NOMO-1 (cell line): ENCODE data around the gene GNLY.
A peak's percentile ranks its signal among the peaks of the same experiment; 100 is the strongest.
"Not testable (repeated sequence)": the region's sequence is repeated elsewhere in the genome, so short reads cannot be mapped to it uniquely, and the experiment has no call there.

Experiments
- DNase-seq, 2 experiments: peaks; one replicate each; lab custom pipeline; 2025; ENCODE audit not compliant: unreplicated experiment in 2 of 2; lab: John Stamatoyannopoulos, UW

The GNLY gene

DNA sequence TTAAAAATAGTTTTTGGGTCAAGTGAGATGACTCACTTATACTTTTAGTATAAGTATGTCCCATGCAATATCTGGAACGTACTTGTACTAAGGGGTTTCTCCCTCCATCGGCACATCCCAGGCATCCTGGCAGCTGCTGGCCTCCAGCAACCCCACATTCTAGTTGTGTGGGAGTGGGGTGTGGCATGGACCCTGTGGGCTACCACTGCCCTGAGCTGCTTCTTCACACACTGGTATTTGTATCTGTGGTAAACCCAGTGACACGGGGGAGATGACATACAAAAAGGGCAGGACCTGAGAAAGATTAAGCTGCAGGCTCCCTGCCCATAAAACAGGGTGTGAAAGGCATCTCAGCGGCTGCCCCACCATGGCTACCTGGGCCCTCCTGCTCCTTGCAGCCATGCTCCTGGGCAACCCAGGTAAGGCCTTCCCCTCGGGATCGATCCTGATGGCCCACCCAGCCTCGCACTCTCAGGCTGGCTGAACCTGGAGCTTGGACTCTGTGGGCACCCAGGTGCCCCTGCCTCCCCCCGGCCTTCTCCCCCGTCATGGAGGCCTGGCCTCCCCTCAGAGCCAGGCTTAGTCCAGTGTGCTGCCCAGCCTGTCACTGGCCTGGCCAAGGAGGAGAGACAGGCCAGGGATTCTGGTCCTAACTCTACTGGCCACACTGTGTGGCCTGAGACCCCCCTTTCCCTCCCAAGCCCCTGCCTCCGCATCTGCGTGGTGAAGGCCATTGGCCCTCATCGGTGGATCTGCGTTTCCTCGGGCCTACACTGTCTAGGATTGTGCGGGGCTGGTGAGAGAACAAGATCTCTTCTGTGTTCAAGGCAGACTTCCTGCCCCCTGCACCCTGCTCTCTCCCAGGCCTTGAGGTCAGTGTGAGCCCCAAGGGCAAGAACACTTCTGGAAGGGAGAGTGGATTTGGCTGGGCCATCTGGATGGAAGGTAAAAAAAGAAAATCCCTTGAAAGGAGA is at the start of gene GNLY:
Gene GNLY (plus strand): TSS at position 307 of the 974 bp plus-strand sequence. CDS start 61 bp downstream, at position 368.
- no peak for DNase-seq

DNA sequence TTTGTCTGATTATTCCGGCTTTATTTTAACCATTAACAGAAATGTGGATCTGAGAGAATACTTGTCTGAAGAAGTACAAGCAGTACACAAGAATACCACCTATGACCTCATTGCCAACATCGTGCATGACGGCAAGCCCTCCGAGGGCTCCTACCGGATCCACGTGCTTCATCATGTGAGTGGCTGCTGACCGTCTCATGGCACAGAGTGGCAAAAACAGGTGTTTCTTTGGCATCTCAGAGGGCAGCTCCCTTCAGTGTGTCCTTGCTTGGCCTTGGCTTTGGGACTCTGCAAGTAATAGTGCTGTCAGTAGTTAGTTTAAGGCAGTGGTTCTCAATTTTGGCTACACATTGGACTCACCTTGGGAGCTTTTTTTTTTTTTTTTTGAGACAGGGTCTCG is 49.2 kb upstream of the GNLY start:
- DNase-seq, result no peak

DNA sequence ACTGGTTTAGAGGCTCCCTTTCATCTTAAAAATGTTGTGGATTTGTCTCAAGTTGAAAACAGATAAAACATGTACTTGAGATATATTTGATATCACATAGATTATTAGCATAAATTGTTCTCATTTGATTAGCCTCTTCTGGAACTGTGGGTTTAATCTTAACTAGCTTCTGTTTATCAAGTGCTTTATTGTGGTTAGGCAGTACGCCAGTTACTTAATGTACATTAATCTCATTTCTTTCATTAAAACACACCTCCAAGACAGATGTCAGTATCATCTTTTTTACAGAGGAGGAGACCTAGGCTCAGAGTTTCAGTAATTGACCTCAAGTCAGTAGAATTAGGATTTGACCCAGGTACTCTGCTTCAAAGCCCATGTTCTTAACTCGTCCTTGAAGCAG is 48.0 kb upstream of the GNLY start:
- no peak for DNase-seq

DNA sequence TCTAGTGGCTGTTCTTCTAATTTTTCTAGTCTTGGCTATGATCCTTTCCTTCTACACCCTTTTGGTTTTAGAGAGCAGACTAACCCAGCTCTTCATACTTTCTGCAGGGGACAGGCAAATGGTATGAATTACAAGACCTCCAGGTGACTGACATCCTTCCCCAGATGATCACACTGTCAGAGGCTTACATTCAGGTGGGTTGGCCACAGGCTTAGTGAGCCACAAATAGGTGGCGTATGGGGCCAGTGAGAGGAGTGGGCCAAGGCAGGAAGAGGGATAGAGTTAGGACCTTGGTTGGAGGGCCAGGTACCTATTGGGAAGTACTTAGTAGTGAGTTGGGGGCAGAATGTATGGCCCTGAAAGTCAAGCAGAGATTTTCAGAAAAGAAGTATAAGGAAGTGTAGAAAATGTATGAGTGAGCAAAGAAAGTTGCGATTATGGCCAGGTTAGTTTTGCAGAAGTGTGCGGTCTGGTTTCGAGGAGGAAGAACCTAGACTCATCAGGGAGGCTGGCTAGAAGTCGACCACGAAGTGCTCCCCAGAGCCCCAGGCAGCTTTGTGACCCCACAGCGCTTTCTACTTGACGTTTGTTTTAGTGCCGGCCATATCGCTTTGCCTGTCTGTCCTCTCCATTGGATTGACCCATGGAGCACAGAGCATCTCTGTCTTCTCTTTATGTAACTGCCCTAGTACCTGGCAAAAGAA is 46.2 kb upstream of the GNLY start:
- DNase-seq, result peak; percentile 74 to 93

DNA sequence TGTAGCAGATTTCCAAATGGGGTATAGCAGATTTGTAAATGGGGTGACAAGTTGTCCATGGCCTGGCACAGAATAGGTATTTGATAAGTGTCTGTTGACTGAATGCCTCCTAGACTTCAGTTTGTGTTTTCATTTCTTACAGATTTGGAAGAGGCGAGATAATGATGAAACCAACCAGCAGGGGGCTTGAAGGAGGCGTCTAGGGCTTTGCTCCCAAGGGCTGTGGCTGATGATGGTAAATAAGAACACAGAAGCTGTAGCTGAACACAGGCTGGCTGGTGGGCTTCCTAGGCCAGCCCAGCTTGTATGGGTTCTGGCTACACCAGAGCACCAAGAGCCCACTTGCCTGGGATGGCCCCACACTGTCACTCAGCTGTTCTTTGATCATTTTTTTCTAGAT is 45.5 kb upstream of the GNLY start:
- no peak for DNase-seq

DNA sequence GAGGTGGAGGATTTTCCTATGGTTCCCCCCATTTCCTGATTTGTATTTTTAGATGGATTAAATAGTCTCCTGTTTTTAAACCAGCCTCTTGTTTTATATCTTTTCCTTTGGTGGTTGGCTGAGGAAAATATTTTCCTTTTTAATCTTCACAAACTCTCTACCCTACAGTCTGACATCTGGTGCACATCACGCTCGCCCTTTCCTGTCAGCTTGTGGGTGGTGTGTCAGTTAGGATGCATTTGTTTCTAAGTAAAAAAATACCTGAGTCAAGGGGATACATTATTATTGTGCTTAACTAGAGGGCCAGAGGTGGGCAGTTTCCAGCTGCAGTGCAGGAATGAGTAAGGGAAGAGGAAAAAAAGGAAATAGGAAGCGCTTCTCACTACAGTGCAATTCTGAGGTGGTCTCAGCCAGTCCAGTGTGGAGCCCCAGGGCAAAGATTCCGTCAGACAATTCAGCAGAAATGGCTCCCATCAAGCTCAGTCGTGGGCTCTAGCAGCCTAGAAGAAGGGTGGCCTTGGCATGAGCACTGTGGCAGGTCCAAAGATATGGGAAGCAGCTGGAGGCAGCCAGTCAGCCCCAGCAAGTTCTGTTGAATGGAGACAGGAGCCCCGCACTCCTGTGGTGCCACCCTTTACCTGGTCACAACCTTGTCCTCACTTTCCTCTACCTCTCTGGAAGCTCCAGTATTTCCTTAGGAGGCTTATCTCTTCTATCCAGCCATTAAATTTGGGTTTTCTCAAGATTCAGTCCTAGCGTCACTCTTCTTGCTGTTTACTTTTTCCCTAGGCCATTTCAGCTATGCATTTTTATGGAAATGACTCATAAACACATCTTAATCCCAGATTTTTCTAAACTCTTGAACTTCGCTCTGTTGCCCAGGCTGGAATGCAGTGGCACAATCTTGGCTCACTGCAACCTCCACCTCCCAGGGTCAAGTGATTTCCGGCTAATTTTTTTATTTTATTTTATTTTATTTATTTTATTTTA is 44.7 kb upstream of the GNLY start:
- no peak for DNase-seq

DNA sequence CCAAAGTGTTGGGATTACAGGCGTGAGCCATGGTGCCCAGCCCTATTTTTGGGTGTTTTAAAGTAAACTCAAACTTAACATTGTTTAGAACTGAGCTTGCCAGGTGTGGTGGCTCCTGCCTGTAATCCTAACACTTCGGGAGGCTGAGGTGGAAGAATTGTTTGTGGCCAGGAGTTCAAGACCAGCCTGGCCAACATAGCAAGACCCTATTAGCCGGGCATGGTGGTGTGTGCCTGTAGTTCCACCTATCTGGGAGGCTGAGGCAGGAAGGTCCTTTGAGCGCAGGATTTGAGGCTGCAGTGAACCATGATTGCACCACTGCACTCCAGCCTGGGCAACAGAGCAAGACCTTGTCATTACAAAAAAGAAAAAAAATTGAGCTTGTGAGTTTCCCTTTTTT is 43.7 kb upstream of the GNLY start:
- no peak for DNase-seq

DNA sequence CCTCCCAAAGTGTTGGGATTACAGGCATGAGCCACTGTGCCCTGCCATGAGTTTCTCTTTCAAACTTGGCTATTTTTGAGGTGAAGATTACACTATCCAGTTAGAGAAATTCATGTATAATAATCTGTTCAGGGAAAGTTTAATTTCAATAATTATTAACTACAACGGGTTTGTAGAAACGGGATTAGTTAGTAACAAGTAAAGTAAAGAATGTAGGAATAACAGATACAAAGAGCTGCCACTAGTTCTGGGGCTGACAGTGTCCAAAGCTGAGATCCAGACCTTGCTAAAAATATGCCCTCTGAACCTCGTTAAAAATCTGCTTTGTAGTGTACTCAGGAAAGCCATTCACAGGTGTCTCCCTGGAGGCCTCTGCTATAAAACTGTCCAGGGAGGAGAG is 43.1 kb upstream of the GNLY start:
- no peak for DNase-seq

DNA sequence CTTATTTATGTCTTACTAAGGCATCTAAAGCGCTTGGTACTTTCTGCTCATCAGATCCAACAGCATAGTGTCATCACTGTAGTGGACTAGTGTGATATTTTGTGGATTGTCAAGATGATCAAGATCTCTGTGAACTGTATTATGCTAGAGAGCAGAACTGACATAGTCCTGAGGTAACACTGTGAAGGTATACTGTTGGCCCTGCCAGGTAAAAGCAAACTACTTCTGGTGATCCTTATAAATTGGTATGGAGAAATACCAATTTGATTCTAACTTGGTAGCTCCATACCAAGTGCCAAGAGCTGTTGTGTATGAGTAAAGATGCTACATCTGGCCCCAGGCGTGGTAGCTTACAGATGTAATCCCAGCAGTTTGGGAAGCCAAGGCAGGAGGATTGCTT is 42.1 kb upstream of the GNLY start:
- DNase-seq, result no peak

DNA sequence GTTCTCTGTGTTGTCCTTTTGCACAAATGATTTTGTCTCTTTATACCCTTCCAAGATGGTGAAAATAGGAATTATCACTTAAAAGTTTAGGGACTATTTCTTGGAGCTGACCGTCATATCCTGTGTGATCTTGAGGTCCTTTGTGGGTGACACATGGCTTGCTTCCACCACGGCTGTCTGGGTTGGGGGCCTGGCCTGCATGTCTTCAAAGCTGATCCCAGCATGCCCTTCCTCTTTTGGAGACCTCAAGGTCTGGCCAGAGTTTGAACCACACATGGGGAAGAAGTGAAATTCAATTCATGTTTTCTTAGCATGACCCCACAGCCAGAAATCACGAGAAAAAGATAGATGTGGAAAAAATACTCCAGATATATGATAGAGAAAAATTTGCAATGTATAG is 40.2 kb upstream of the GNLY start:
- no peak for DNase-seq

DNA sequence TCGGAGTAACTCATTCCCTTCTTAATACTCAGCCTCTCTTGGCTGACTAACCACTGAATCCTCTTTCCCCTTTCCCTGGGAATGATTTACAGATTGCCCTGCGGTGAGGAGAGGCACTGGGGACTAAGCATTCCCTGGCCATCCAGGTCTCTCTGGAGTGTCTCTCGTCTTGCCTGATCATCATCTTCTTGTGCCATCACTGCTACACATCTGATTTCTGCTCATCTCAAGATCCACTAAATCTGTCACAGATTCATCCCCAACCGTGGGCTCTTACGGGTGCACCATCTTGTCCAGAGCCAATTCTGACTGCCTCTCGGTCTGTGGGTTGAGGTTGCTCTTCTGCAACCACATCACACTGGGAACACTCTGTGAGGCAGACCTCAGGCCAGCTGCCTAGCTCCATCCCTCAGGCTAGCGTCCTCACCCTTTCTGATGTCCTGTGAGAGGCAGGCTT is 38.2 kb upstream of the GNLY start:
- DNase-seq, result no peak

DNA sequence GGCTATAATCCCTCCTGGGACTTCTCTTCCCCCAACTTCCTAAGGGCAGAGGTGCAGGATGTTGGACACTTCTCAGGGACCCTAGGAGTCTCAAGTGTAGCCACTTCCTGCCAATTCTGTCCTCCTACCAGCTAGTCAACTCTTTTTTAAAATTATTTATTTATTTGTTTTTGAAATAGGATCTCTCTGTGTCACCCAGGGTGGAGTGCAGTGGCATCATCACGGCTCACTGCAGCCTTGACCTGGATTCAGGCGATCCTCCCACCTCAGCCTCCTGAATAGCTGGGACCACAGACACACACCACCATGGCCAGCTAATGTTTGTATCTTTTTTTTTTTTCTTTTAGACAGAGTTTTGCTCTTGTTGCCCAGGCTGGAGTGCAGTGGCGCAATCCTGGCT is 37.7 kb upstream of the GNLY start:
- DNase-seq, result no peak

DNA sequence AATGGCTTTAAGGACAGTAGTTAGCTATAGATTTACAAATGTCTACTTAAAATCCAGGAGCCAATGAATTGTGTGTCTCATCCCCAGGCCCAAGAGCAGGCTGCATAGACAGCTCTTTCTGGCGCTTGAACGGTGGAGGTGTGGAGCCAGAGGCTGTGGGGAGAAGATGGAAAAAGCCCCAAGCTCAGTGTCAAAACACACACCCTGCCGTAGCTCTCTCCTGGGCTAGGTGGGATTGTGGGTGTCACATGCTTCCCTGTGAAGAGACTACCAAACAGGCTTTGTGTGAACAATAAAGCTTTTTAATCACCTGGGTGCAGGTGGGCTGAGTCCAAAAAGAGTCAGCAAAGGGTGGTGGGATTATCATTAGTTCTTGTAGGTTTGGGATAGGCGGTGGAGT is 36.8 kb upstream of the GNLY start:
- DNase-seq, result not testable (repeated sequence)

DNA sequence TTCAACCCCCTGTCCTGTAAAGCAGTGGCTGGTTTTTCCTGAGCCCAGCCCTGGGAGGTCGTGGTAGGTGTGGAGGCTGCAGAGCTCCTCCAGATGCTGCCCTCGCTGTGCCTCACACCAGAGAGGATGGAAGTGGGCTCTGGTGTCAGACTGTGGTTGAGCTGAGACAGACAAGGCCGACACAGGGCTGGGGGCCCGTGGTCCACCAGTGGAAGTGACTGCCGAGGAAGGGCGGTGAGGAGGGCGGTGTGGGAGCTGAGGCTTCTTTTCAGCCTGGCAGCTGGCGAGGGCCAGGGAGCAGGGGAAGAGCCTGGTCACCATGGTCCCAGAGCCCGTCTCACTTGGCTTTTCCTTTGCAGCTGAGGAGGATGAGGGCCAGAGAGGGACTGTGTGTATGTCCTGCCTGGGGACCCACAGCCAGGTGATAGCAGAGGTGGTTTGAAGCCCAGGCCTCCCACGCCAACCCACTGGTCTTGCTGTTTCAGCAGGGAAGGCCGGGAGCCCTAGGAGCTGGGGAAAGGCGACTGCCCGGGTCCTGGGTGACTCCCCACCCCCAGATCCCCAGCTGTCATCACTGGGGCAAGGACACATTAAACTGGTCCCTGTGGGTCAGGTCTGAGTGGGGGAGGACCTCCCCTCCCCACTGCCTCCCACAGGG is 34.7 kb upstream of the GNLY start:
- no peak for DNase-seq

DNA sequence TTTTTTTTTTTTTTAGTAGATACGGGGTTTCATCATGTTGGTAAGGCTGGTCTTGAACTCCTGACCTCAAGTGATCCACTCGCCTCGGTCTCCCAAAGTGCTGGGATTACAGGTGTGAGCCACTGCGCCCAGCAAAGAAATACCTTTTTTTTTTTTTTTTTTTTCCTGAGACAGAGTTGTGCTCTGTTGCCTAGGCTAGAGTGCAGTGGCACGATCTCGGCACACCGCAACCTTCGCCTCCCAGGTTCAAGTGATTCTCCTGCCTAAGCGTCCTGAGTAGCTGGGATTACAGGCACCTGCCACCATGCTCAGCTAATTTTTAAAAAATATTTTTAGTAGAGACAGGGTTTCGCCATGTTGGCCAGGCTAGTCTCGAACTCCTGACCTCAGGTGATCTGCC is 33.9 kb upstream of the GNLY start:
- not testable (repeated sequence) for DNase-seq

DNA sequence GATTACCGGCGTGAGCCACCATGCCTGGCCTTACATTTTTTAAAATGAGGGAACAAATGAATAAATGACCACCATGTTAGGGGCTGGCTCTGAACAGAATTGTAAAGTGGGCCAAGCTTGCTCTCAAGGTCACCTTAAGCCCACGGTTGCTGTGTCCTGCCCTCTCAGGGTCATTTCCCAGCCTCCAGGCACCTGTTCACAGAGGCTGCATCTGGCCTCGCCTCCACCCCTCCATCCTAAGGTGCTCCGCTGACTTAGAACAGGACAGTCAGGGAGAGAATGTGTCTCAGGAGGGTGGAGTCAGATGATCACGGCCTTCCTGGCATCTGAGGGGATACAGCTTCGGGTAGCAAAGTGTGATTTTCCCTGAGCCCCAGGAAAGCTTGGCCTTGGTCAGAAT is 33.4 kb upstream of the GNLY start:
- no peak for DNase-seq

DNA sequence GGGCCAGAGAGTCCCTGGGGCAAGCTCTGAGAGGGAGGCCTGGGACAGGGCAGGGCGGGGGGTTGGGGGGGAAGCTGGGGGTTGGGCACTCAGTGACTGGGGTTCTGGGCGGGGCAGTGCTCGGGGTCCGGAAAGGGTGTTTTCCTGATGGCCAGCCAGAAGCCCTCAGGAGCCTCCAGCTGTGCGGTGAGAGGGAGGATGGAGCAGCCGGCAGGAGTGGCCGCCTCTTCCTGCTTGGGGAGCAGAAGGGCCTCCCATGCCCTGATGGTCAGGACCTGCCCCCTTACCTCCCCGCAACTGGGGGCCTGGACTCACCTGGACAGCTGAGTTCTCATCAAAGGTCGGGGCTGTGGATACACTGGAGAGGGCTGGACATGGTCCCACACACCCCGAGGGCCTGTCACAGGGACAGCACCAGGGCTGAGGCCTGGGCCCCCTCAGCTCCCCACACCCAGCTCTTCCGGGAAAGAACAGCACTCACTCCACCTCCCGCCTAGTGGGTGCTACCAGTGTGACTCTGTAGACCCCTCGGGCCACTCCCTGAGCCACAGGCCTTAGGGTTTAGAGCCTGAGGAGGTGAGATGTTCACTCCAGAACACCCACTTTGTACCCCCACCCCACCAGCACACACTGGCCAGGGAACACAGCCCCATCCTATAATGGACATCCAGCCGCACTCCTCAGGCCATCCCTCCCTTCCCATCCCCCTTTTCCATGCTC is 32.9 kb upstream of the GNLY start:
- DNase-seq, result no peak

DNA sequence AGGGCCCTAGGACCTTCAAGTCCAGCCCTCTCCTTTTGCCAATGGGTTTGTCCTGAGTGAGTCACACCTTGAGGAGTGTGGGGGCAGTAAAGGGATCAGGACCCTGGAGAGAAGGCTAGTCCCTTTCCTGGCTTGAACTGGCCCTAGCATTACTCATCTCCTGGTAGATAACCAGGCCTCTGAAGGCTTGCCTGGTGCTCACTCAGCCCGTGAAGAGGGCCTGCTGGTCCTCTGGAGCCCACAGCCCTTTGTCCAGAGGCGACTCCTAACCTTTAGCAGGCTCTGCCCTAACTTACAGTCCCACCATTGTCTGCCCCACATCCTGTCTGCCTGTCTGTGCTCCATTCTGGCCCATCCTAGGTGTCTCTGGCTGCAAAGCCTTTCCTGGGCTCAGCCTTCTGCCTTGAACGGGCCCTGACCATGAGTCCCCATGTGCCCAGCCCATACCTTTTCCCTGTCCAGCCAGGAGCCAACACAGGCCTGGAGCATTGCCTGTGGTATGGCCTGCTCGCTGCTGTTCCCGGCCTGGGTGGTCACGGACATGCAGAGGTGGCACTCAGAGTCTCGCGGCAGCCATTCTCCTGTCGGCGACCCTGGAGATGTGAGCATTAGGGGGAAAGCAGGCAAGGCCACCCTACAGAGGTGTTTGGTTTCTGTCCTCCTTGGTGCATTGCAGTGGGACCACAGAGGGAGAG is 31.1 kb upstream of the GNLY start:
- no peak for DNase-seq
